Heart left ventricle (tissue), 16 donors: ENCODE results near the gene CAMKMT. TPM values are rescaled to one million over a fixed set of nuclear protein-coding genes. Genes with fewer than 3 reads are reported as not detected.

ENCODE experiments used
- ATAC-seq, 4 donors: fragments of 200-7000 bp; cut with Tn5 transposase; one replicate each; pipeline ENCODE4 v1.9.1; 2020 to 2022; ENCODE audit warnings: moderate library complexity in 4 of 4, mild to moderate bottlenecking in 3 of 4, moderate number of reproducible peaks in 1 of 4
- DNase-seq, 5 donors: peaks; one replicate each; pipeline ENCODE4 v3.0.0-alpha.2; 2020
- H3K27ac ChIP-seq, 12 donors: fragments of 200-600 bp; sonication (generic) in 4 of 12; one replicate each; pipeline versions ENCODE4 v1.5.0 to v1.8.0; 2016 to 2022; ENCODE audit warnings: mild to moderate bottlenecking in 2 of 12
- H3K27me3 ChIP-seq, 9 donors: fragments of 200-600 bp; sonication (generic) in 2 of 9; one replicate each; pipeline versions ENCODE4 v1.5.1 to v1.8.0; 2016 to 2022; ENCODE audit warnings: mild to moderate bottlenecking in 3 of 9
- H3K36me3 ChIP-seq, 9 donors: fragments of 200-600 bp; sonication (generic) in 2 of 9; one replicate each; pipeline versions ENCODE4 v1.5.0 to v1.8.0; 2018 to 2022; ENCODE audit warnings: mild to moderate bottlenecking in 2 of 9
- H3K4me1 ChIP-seq, 12 donors: fragments of 200-600 bp; sonication (generic) in 4 of 12; one replicate each; pipeline versions ENCODE4 v1.5.0 to v1.8.0; 2016 to 2022; ENCODE audit warnings: mild to moderate bottlenecking in 3 of 12
- H3K4me3 ChIP-seq, 12 donors: fragments of 200-600 bp; sonication (generic) in 4 of 12; one replicate each; pipeline versions ENCODE4 v1.5.0 to v1.8.0; 2017 to 2022; ENCODE audit warnings: mild to moderate bottlenecking in 9 of 12, moderate library complexity in 4 of 12
- H3K9me3 ChIP-seq, 12 donors: fragments of 200-600 bp; sonication (generic) in 4 of 12; one replicate each; pipeline versions ENCODE4 v1.5.0 to v1.8.0; 2016 to 2022; ENCODE audit warnings: mild to moderate bottlenecking in 1 of 12
- POLR2A ChIP-seq, 2 donors: fragments of 450-650 bp; IDR thresholded peaks; one replicate each; pipeline ENCODE4 v1.6.1; 2017; ENCODE audit warnings: antibody characterized with exemption in 2 of 2, mild to moderate bottlenecking in 2 of 2, moderate library complexity in 2 of 2
- WGBS, 4 donors: extraction: QIAGEN DNeasy Blood & Tissue Kit in 2 of 4; methylation state at CpG; one replicate each; pipeline versions ENCODE4 v1.1.5 to v1.1.7; 2013 to 2018; 5-methylcytosine and 5-hydroxymethylcytosine counted together
- intact Hi-C, 10 donors: fragments of 100-400 bp; cut with DNase I; formaldehyde crosslinking; loops; one replicate each; pipeline versions ENCODE4 v1.11.1 to v1.14.2; 2022
- polyA plus RNA-seq, 2 donors: library from polyadenylated mRNA; stranded (reverse); fragments of 200-250 nt; gene quantifications; one replicate each; pipeline ENCODE4 v1.2.3, GENCODE V29; 2013
- total RNA-seq, 9 donors: library from RNA; depleted of rRNA in 2 of 9; stranded (reverse); fragments of >200 nt in 2 of 9; fragmentation: NEBNext Ultra II Directional in 3 of 9; extraction: Animal tissue kit (Norgen Biotek cat#: 25700) in 3 of 9; gene quantifications; one replicate each; pipeline versions ENCODE4 v1.1.0 to v1.2.4, GENCODE V29; 2016 to 2023
- TF ChIP-seq, protein P1 (sequence below), 12 donors: fragments of 200-600 bp; sonication (generic) in 4 of 12; IDR thresholded peaks; one replicate each; pipeline versions ENCODE4 v1.5.0 to v1.8.0; 2018 to 2022; ENCODE audit warnings: antibody characterized with exemption in 12 of 12, mild to moderate bottlenecking in 5 of 12
- donor health status: ischemic (EF 13 %, LVEDD 7.1; RV severe dilation, severe dysfunction).
- donor health status: healthy with polysubstance abuse.
- donor health status: DM: no; HTN: yes; CAD: no.
- donor health status: DM: no; HTN: no; CAD: no.
- donor health status: ischemic (EF 25% LVEDD 6.9; RV normal size, moderate dysfunction).
- donor health status: ischemic (EF 25% LVEDD 5.7; RV mildly dilated, moderate dysfunction).
- donor health status: healthy.
- donor health status: DM: yes; HTN: yes; CAD: no.
- donor health status: ischemic (EF 35%, LVEDD 5.7; RV mildly dilated, moderate dysfunction).
- donor health status: nonischemic (EF 11% LVEDD 7.7; RV severe dilation, severe dysfunction).
- donor health status: DM: yes; HTN: yes; CAD: no.
- donor health status: PGD.
- donor health status: ischemic (EF 29% LVEDD 5.4; RV normal size, mild dysfunction).
- donor health status: nonischemic (EF 23%, LVEDD 6.1; RV moderate dilation, normal function).

The CAMKMT gene
- total and polyA plus RNA-seq, 11 donors = 2.5 to 10.1 (median 4.4) TPM

DNA sequence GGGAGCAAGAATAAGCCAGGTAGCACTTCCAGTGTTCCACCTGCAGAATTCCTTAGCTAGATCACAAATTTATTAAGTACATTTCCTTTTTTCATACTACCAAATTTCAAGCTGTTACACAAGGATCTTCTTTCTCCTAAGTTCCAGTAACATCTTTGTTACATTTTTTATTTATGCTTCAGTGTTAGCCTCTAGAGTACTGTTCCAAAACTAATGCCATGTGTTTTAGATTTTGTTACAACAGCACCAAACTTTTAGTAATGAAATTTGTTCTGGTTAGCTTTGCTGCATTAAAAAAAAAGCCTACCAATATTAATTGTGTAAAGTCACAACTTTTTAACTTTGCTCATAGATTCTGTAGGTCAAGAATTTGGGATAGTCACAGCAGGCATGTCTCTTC is 161.1 kb downstream of the CAMKMT start:
- Histone ChIP-seq H3K27me3 (no peaks in the 10 kb centered on the region), H3K4me1 (no peaks in the 10 kb centered on the region), H3K27ac (no peak overlapping the region), H3K9me3 (peaks cover 0 to 41% (median 17%) of the 10 kb centered on the region in 12 donors), H3K4me3 (no peak overlapping the region), H3K36me3 (no peaks in the 10 kb centered on the region)
- no peak for TF ChIP-seq POLR2A (IDR thresholded peaks at IDR 0.05)
- TF ChIP-seq, protein P1, sequence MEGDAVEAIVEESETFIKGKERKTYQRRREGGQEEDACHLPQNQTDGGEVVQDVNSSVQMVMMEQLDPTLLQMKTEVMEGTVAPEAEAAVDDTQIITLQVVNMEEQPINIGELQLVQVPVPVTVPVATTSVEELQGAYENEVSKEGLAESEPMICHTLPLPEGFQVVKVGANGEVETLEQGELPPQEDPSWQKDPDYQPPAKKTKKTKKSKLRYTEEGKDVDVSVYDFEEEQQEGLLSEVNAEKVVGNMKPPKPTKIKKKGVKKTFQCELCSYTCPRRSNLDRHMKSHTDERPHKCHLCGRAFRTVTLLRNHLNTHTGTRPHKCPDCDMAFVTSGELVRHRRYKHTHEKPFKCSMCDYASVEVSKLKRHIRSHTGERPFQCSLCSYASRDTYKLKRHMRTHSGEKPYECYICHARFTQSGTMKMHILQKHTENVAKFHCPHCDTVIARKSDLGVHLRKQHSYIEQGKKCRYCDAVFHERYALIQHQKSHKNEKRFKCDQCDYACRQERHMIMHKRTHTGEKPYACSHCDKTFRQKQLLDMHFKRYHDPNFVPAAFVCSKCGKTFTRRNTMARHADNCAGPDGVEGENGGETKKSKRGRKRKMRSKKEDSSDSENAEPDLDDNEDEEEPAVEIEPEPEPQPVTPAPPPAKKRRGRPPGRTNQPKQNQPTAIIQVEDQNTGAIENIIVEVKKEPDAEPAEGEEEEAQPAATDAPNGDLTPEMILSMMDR (IDR thresholded peaks at IDR 0.05) = no peak
- intact Hi-C loops = no loop called here
- no peak for DNase-seq
- no peak for ATAC-seq

DNA sequence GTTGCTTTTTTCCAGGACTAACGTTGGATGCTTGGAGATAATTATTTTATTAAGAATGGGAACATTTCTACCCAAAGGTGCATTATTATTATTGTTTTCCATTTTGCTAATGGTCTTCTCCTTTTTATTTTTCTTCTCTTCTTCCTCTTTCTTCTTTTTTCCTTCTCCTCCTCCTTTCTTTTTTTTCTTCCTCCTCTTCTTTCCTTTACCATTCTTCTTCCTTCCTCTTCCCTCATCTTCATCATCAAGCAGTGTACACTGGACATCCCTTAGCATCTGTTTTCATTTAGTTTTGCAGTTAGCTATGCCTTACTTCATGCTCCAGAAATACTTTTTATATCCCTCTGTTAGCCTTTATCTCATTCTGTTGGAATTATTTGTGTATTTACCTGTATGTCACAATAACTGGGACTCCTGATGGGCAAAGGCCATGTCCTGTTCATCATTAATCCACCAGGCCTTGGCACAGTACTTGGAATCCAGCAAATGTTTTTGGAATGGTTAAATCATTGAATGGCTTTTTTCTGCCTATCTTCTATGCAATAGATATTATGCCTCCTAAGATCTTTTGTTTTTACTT is 162.7 kb downstream of the CAMKMT start:
- Histone ChIP-seq H3K36me3 (no peaks in the 10 kb centered on the region), H3K9me3 (peaks cover 0 to 41% (median 17%) of the 10 kb centered on the region in 12 donors), H3K4me3 (no peak overlapping the region), H3K27me3 (no peaks in the 10 kb centered on the region), H3K27ac (no peak overlapping the region), H3K4me1 (no peaks in the 10 kb centered on the region)
- intact Hi-C loops = no loop called here
- WGBS, 4 donors = 78 to 91% (median 88%) methylated on average over 1 of the region's 1 CpG
- ATAC-seq (no peak), DNase-seq (no peak)
- TF ChIP-seq, protein P1 (IDR thresholded peaks at IDR 0.05) = no peak
- TF ChIP-seq POLR2A (IDR thresholded peaks at IDR 0.05) = no peak

DNA sequence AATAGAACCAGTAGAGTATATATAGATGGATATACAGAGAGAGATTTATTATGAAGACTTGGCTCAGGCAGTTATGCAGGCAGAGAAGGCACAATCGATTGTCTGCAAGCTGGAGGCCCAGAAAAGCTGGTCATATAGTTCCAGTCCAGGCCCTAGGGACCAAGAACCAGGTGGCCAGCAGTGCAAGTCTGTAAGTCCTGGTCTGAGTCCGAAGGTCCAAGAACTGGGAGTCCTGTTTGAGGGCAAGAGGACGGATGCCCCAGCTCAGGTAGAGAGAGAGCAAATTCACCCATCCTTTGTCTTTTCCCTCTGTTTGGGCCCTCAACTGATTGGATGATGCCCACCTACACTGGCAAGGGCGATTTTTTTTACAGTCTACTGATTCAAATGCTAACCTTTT is 164.6 kb downstream of the CAMKMT start:
- DNase-seq (no peak), ATAC-seq (no peak)
- intact Hi-C loops = no loop called here
- no peak overlapping the region for H3K4me3 ChIP-seq
- TF ChIP-seq, protein P1 (IDR thresholded peaks at IDR 0.05) = no peak
- no peak for TF ChIP-seq POLR2A (IDR thresholded peaks at IDR 0.05)
- no peaks in the 10 kb centered on the region for H3K36me3 ChIP-seq
- H3K27ac ChIP-seq = no peak overlapping the region
- H3K9me3 ChIP-seq = peaks cover 0 to 27% (median 15%) of the 10 kb centered on the region in 12 donors
- no peaks in the 10 kb centered on the region for H3K4me1 ChIP-seq
- WGBS, 4 donors = 90 to 93% (median 92%) methylated on average over 4 of the region's 4 CpGs
- H3K27me3 ChIP-seq = no peaks in the 10 kb centered on the region

DNA sequence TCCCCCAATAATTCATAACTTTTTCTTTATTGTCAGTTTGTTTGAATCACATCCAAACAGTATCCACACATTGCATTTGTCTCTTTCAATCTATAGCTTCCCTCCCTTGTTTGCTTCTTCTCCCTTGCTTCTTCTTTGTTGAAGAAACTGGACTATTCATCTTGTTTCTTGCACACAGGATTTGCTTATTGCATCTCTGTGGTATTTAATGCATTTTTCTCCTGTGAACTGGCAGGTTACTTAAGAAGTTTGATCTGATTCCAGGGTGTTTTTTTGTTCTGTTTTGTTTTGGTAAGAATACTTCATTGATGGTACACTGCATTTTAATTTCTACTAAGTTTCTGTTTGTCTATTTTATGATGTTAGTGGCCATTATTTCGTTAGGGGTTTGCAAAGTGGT is 166.8 kb downstream of the CAMKMT start:
- WGBS, 4 donors = 86 to 98% (median 94%) methylated on average over 1 of the region's 1 CpG
- intact Hi-C loops = no loop called here
- H3K4me1 ChIP-seq = no peaks in the 10 kb centered on the region
- H3K4me3 ChIP-seq = no peak overlapping the region
- DNase-seq = no peak
- TF ChIP-seq POLR2A (IDR thresholded peaks at IDR 0.05) = no peak
- TF ChIP-seq, protein P1 (IDR thresholded peaks at IDR 0.05) = no peak
- no peaks in the 10 kb centered on the region for H3K27me3 ChIP-seq
- ATAC-seq = no peak
- no peak overlapping the region for H3K27ac ChIP-seq
- H3K36me3 ChIP-seq = no peaks in the 10 kb centered on the region
- peaks cover 0 to 5% (median 0%) of the 10 kb centered on the region in 12 donors for H3K9me3 ChIP-seq
